GM12873 (cell line): ENCODE measurements around the gene ABCC8.

Experiments
- TF ChIP-seq, protein P1 (sequence below): IDR thresholded peaks from 2 replicates; pipeline ENCODE4 v1.5.1; 2012; ENCODE audit warnings: low read depth, mild to moderate bottlenecking, moderate library complexity, low read length, control low read depth; ENCODE audit not compliant: insufficient read depth; ENCODE audit errors: missing control alignments

Gene ABCC8

DNA sequence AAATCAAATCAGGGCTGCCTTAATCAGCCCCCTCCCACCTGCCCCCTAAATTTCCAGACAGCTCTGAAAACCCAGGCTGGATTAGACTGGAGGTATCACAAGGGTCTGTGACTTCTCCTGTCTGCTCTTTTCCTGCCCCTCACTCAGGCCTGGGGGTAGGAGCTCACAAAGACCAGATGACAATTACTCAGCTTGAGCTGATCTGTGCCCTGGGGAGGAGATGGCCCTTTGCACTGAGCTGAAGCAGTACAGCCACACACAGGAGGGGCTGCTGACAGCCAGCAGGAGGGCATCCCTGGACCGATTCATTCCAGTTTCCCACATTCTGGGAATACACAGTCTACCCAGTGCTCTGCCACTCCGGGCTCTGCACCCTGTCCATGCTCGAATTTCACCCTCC, 4.2 kb downstream of the ABCC8 start:
- TF ChIP-seq, protein P1, sequence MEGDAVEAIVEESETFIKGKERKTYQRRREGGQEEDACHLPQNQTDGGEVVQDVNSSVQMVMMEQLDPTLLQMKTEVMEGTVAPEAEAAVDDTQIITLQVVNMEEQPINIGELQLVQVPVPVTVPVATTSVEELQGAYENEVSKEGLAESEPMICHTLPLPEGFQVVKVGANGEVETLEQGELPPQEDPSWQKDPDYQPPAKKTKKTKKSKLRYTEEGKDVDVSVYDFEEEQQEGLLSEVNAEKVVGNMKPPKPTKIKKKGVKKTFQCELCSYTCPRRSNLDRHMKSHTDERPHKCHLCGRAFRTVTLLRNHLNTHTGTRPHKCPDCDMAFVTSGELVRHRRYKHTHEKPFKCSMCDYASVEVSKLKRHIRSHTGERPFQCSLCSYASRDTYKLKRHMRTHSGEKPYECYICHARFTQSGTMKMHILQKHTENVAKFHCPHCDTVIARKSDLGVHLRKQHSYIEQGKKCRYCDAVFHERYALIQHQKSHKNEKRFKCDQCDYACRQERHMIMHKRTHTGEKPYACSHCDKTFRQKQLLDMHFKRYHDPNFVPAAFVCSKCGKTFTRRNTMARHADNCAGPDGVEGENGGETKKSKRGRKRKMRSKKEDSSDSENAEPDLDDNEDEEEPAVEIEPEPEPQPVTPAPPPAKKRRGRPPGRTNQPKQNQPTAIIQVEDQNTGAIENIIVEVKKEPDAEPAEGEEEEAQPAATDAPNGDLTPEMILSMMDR: no peak

- TF ChIP-seq, protein P1: peak; percentile 11
Observed at GRCh38 chr11:17471501-17471900, 5.1 kb downstream of the ABCC8 start.

DNA sequence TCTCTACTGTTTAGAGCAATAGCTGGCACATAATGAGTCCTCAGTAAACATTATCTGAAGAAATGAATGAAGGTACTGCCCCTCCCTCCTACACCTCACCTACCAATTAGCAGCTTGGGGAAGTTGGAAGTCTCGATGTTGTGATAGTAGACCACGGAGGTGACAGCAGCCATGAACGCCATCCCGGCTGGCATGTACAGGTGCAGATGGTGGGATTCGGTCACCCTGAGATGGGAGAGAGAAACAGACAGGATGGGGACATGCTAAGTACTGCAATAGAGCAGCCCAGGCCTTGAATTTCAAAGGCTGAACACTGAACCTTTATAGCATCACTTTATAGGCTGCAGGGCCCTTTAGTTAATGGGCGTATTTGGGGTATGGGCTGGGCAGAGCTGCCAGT, 6.6 kb downstream of the ABCC8 start:
- TF ChIP-seq, protein P1: no peak

- TF ChIP-seq, protein P1: no peak
Observed at GRCh38 chr11:17468122-17468521, 8.5 kb downstream of the ABCC8 start.

- TF ChIP-seq, protein P1: no peak
Observed at GRCh38 chr11:17463546-17464174, 13.0 kb downstream of the ABCC8 start.

DNA sequence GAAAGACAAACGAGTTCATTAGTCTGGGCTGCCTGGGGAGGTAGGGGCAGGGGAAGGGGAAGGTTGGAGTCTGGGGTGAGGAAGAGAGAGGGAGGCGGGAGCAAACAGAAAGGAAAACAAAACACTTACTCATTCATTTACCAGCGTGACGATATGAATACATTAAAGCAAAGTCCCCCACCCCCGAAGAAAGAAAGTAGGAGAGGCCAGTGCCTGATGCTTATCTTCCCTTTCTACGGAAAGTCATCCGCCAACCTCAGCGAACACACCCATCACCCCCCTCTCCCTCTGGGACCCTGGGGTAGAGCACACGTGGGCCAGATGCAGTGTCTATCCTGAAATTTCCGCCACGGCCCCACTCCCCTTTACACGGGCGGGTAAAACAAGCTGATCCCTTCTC, 13.7 kb downstream of the ABCC8 start:
- TF ChIP-seq, protein P1: no peak

GRCh38 chr11:17460406-17460805, 16.2 kb downstream of the ABCC8 start:
- TF ChIP-seq, protein P1: no peak
